DND-41 (cell line): Measurements from ENCODE around the gene MARK2.

Experiments used
- EZH2 ChIP-seq: IDR thresholded peaks from 3 replicates; pipeline ENCODE4 v1.6.1; 2012; ENCODE audit warnings: borderline replicate concordance, low read depth, mild to moderate bottlenecking, moderate library complexity, low read length, inconsistent platforms; ENCODE audit not compliant: severe bottlenecking
- TF ChIP-seq, protein P1 (sequence below): IDR thresholded peaks from 2 replicates; pipeline ENCODE4 v1.5.1; 2012; ENCODE audit warnings: borderline replicate concordance, low read length, moderate library complexity, mild to moderate bottlenecking; ENCODE audit not compliant: poor library complexity, severe bottlenecking; ENCODE audit errors: extremely low read depth

DNA sequence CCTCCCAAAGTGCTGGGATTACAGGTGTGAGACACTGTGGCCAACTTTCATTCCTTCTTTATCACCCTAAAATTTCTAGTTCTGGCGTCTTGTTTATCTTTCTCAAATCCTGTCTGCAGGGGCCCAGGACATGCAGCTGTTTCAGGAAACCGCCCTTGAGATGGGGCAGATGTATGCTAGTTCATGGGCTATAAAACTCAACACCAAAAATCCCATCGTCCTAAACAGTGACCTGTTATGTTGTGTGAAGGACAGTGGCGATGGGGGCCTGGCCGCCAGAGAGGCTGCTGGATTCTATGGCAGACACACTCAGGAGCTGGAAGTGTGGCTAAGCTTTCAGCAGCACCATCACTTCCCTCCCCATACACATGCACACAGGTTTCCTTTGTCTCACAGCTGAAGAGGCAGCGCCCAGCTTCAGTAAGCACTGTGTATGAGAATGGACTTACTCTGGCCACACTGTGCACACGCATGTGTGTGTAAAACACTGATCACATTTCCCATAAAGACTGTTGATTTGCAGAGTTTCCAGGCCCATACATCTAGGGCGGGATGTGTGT is 36.7 kb downstream of the MARK2 start:
- TF ChIP-seq, protein P1, sequence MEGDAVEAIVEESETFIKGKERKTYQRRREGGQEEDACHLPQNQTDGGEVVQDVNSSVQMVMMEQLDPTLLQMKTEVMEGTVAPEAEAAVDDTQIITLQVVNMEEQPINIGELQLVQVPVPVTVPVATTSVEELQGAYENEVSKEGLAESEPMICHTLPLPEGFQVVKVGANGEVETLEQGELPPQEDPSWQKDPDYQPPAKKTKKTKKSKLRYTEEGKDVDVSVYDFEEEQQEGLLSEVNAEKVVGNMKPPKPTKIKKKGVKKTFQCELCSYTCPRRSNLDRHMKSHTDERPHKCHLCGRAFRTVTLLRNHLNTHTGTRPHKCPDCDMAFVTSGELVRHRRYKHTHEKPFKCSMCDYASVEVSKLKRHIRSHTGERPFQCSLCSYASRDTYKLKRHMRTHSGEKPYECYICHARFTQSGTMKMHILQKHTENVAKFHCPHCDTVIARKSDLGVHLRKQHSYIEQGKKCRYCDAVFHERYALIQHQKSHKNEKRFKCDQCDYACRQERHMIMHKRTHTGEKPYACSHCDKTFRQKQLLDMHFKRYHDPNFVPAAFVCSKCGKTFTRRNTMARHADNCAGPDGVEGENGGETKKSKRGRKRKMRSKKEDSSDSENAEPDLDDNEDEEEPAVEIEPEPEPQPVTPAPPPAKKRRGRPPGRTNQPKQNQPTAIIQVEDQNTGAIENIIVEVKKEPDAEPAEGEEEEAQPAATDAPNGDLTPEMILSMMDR, result no peak
- no peak for TF ChIP-seq EZH2
